Astrocyte of the spinal cord (primary cell): ENCODE results near the gene VOPP1.

ENCODE experiments used
- DNase-seq: peaks from one replicate; pipeline ENCODE4 v3.0.0; 2011; ENCODE audit warnings: low read depth, low spot score
- H3K4me3 ChIP-seq: 2 replicates; pipeline ENCODE4 v1.5.1; 2011; ENCODE audit warnings: low read depth, mild to moderate bottlenecking, low read length, moderate library complexity
- in situ Hi-C: cut with HindIII; loops from 2 replicates; pipeline ENCODE4 v1.10.0; 2017; ENCODE audit warnings: low sequenced_read_pairs
- TF ChIP-seq, protein P1 (sequence below): IDR thresholded peaks from 2 replicates; pipeline ENCODE4 v1.5.1; 2012; ENCODE audit warnings: low read depth, mild to moderate bottlenecking, low read length, inconsistent platforms

VOPP1 gene

DNA sequence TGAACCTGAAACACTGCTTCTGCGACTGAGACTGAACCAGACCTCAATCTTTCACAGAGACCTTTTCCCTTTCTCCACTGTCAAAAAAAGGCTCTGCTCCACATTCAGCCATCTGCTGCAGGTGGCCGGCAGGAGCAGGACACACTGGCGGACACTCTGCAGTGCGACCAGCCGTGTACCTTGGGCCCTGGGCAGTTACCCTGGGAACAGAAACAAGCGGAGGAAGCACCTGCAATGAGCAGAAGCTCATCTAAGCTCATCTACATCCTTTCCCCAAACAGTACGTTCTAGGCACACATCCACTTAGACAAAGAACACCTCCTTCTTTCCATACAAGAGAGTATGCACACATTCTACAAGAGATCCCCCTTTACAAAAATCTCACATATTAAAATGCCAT is 22.8 kb downstream of the VOPP1 start:
- in situ Hi-C loops: no loop called here
- TF ChIP-seq, protein P1, sequence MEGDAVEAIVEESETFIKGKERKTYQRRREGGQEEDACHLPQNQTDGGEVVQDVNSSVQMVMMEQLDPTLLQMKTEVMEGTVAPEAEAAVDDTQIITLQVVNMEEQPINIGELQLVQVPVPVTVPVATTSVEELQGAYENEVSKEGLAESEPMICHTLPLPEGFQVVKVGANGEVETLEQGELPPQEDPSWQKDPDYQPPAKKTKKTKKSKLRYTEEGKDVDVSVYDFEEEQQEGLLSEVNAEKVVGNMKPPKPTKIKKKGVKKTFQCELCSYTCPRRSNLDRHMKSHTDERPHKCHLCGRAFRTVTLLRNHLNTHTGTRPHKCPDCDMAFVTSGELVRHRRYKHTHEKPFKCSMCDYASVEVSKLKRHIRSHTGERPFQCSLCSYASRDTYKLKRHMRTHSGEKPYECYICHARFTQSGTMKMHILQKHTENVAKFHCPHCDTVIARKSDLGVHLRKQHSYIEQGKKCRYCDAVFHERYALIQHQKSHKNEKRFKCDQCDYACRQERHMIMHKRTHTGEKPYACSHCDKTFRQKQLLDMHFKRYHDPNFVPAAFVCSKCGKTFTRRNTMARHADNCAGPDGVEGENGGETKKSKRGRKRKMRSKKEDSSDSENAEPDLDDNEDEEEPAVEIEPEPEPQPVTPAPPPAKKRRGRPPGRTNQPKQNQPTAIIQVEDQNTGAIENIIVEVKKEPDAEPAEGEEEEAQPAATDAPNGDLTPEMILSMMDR: no peak
- no peak for DNase-seq
- no peak overlapping the region for H3K4me3 ChIP-seq

DNA sequence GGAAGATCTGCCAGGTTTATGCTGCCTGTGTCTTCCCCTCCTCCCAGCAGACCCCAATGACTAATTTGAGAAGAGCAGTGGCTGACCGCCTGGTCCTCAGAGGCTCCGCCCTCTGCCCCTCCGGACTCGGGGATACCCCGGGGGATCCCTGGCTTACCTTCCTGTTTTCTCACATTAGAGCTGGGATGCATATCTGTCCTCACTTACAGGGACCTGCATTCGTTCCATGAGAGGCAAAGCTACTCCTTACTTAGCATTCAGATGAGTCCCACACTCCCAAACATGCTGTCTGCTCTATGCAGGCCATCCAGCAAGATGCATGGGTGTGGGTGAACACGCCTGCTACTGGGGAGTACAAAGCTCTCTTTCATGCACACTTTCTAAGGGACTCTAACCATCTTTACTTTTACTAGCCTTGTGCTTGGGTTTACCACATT is 24.0 kb downstream of the VOPP1 start:
- DNase-seq: no peak
- TF ChIP-seq, protein P1: no peak
- in situ Hi-C loops: no loop called here
- no peak overlapping the region for H3K4me3 ChIP-seq

DNA sequence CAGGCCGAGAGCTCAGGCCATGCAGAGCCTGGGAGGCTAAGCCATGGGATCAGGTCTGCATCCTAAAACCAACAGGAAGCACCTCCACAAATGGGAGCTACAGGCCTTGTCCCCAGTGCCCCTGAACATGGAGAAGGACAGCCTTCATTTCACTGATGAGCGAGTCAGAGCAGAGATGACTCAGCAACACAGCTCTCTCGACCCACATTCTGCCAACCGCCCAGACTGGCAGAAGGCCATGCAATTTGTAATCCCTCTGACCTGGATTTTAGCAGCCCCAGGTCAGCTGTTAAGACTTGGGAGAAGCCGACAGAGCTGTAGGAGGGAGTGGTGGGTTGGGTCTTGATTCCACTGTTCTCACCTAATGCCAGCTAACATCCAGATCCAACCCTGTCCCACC is 25.5 kb downstream of the VOPP1 start:
- DNase-seq: peak; percentile 81
- TF ChIP-seq, protein P1: no peak
- H3K4me3 ChIP-seq: no peak overlapping the region
- in situ Hi-C loops: no loop called here

DNA sequence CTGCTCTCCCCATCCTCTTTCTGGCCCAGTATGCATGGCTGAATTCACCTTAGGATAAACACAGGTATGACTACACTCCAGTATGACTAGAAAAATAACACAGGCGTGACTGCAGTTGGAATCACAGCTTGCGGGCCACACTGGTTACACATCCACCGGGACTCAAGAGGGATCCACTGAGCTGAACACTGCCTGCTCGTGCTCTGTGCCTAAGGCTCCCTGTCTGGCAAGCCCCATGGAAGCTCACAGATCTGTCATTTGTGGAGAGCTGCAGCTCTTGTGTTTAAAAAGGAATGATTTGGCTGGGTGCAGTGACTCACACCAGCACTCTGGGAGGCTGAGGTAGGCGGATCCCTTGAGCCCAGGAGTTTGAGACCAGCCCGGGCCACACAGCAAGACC is 26.8 kb downstream of the VOPP1 start:
- DNase-seq: peak; percentile 71
- no peak overlapping the region for H3K4me3 ChIP-seq
- TF ChIP-seq, protein P1: peak; percentile 26
- in situ Hi-C loops: no loop called here

DNA sequence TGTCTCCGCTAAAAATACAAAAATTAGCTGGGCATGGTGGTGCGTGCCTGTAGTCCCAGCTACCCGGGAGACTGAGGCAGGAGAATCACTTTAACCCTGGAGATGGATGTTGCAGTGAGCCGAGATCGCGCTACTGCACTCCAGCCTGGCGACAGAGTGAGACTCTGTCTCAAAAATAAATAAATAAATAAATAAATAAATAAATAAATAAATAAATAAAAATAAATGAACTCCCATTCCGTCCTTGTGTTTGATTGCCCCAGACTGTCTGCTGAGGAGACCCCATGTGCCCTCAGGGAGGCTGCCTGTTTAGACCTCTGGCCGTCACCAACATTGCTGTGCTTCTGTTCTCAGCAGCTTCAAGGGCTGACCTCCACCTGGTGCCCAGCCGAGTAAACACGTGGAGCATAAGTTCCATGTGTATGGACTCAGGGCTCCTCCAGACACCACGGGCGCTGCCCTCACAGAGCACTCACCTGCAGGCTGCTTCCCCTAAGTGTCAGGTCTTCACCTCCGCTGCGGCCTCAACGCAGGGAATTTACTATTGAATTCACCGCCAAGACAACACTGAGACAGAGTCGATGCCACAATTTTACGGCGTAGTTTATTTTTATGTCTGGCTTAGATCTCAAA is 32.0 kb downstream of the VOPP1 start:
- H3K4me3 ChIP-seq: no peak overlapping the region
- DNase-seq: no peak
- in situ Hi-C loops: no loop called here
- TF ChIP-seq, protein P1: no peak

DNA sequence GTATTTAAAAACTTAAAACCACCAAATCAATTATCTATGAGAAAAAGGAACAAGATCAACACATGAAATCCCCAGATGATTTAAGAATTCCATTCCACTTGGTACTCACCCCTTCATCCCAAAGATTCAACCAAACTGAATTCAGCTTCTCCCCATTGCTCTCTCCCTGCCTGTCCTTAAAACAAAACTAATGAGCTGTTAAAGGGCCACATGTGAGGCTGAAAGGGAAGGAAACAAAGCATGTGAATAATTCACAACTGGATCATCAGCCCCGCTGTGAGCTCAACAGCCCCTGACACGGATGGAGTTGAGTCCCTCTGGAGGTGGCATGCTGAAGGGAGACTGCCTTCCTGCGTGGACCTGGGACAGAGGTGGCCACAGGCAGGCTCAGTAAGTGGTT is 32.9 kb downstream of the VOPP1 start:
- in situ Hi-C loops: no loop called here
- TF ChIP-seq, protein P1: no peak
- peak; percentile 50 for DNase-seq
- no peak overlapping the region for H3K4me3 ChIP-seq
